GM21367 (cell line): Measurements from ENCODE around the gene DPYSL3.

Source experiments
- ATAC-seq: cut with Tn5 transposase; IDR thresholded peaks from one replicate; pipeline ENCODE4 v1.9.1; 2021; ENCODE audit not compliant: unreplicated experiment

Gene DPYSL3

GRCh38 chr5:147406636-147407035 is 103.2 kb downstream of the DPYSL3 start:
- no peak for ATAC-seq

- ATAC-seq, result peak; percentile 26
Measured at GRCh38 chr5:147404706-147405105, 105.2 kb downstream of the DPYSL3 start.

GRCh38 chr5:147403651-147404640 is 105.9 kb downstream of the DPYSL3 start:
- ATAC-seq, result peak; percentile 91

- ATAC-seq, result no peak
Measured at GRCh38 chr5:147400881-147401280, 109.0 kb downstream of the DPYSL3 start.

- no peak for ATAC-seq
Measured at GRCh38 chr5:147400126-147400809, 109.6 kb downstream of the DPYSL3 start.

GRCh38 chr5:147398860-147399259 is 111.0 kb downstream of the DPYSL3 start:
- no peak for ATAC-seq

GRCh38 chr5:147397616-147398015 is 112.3 kb downstream of the DPYSL3 start:
- no peak for ATAC-seq

GRCh38 chr5:147396070-147396823 is 113.6 kb downstream of the DPYSL3 start:
- no peak for ATAC-seq

- no peak for ATAC-seq
Measured at GRCh38 chr5:147393874-147394672, 115.8 kb downstream of the DPYSL3 start.

GRCh38 chr5:147391781-147392180 is 118.1 kb downstream of the DPYSL3 start:
- peak; percentile 92 for ATAC-seq

- ATAC-seq, result no peak
Measured at GRCh38 chr5:147390654-147391225, 119.1 kb downstream of the DPYSL3 start.

- no peak for ATAC-seq
Measured at GRCh38 chr5:147388184-147389108, 121.4 kb downstream of the DPYSL3 start.

- ATAC-seq, result no peak
Measured at GRCh38 chr5:147387109-147387508, 122.8 kb downstream of the DPYSL3 start.

- ATAC-seq, result no peak
Measured at GRCh38 chr5:147384346-147385193, 125.3 kb downstream of the DPYSL3 start.

- no peak for ATAC-seq
Measured at GRCh38 chr5:147382776-147383175, 127.1 kb downstream of the DPYSL3 start.

- no peak for ATAC-seq
Measured at GRCh38 chr5:147381555-147381954, 128.3 kb downstream of the DPYSL3 start.

- ATAC-seq, result no peak
Measured at GRCh38 chr5:147377682-147378081, 132.2 kb downstream of the DPYSL3 start.

- ATAC-seq, result no peak
Measured at GRCh38 chr5:147375151-147375550, 134.7 kb downstream of the DPYSL3 start.
